Activated T-cell treated with anti-CD3 and anti-CD28 coated beads, Interleukin-2, amount 50 U/mL, for 4 hours (primary cell): ENCODE measurements around the gene ZNF606. TPM values are rescaled to one million over a fixed set of nuclear protein-coding genes. Genes with fewer than 3 reads are reported as not detected.
"Not testable (repeated sequence)": the region's sequence is repeated elsewhere in the genome, so short reads cannot be mapped to it uniquely, and the experiment has no call there.

Experiments
- ATAC-seq, 2 donors: fragments of 200-7000 bp; cut with Tn5 transposase; one replicate each; pipeline ENCODE4 v1.10.0; 2021
- DNase-seq: peaks from one replicate; pipeline ENCODE4 v3.0.0-alpha.2; 2020
- H3K27me3 Mint-ChIP-seq: one replicate; pipeline ENCODE4 v1.8.0; 2021; ENCODE audit warnings: low read depth, mixed read lengths
- H3K36me3 Mint-ChIP-seq: one replicate; pipeline ENCODE4 v1.8.0; 2022; ENCODE audit warnings: mixed read lengths; ENCODE audit not compliant: insufficient read depth
- H3K4me1 Mint-ChIP-seq: one replicate; pipeline ENCODE4 v1.8.0; 2021; ENCODE audit warnings: low read depth, mixed read lengths
- H3K4me3 Mint-ChIP-seq: one replicate; pipeline ENCODE4 v1.8.0; 2021; ENCODE audit warnings: mild to moderate bottlenecking, moderate library complexity, mixed read lengths
- H3K9me3 Mint-ChIP-seq: one replicate; pipeline ENCODE4 v1.8.0; 2021; ENCODE audit warnings: mixed read lengths
- total RNA-seq, 3 donors: library from RNA; stranded (reverse); gene quantifications; one replicate each; pipeline ENCODE4 v1.2.1, GENCODE V29; 2021

ZNF606 gene
- total RNA-seq, 3 donors from 2014 or later: 3.1 to 4.2 (median 4.0) TPM

DNA sequence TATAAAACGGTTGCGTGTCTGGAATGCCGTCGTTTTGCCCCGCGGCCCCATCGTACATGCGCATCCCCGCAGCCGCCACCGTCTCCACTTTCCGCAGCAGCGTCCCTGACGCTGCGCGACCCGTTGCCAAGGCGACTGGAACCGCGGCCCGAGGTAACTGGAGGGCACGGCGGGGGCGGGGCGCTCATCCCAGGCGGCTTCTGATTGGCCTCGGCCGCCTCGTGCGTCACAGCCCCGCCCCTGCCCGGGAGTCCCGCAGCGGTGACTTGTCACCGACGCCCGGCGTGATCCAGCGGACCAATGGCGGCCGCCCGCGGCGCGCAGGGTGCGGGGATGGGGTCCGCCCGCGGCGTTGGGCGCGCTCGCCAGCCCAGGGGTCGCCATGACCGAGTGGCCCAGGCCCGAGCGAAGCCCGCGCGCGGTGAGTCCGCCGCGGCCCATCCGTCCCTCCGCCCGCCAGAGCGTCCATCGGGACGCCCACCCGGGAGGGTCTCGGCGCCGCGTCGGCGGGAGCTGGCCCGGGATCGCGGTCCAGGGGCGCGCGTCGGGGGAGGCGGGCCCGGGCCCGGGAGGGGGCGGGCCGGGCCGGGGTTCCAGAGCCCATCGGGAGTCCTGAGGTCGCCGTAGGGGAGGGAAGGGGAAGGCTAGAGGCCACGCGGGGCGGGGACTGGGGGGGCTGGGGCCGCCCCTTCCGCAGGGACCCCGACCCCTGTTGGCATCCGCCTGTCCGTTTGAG lies 31.3 kb upstream of the ZNF606 start, which contains the start of gene ZSCAN1:
TSS of gene ZSCAN1 (plus strand) at position 285 of the 736 bp plus-strand sequence. CDS start 3,812 bp downstream, outside the sequence.
- Mint-ChIP-seq H3K27me3 (peaks cover 29% of the 10 kb centered on the region), H3K36me3 (peaks cover 9% of the 10 kb centered on the region), H3K4me3 (no peak within 1 kb of the TSS), H3K9me3 (peaks cover 27% of the 10 kb centered on the region), H3K4me1 (no peaks in the 10 kb centered on the region)
- ATAC-seq (peak; percentile 61 to 67), DNase-seq (no peak)

DNA sequence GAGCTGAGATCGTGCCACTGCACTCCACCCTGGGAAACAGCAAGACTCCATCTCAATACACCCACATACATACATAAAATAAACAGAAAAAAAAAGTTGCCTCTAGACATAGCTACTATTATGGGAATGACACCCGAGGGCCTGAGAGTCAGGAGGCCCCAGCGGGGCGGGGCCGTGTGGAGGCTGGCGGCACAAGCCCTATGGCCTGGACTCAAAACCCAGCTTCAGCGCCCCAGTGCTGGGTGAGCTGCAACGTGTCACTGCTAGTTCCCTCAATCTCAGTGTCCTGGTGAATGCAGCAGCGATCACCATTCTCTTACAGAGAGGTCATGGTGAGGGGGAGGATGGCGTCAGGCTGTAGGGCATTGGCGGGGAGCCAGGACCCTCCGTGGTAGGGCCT lies 22.0 kb upstream of the ZNF606 start:
- no peak for ATAC-seq
- Mint-ChIP-seq H3K9me3 (peaks cover 41% of the 10 kb centered on the region), H3K4me1 (no peaks in the 10 kb centered on the region), H3K4me3 (no peak overlapping the region), H3K36me3 (no peaks in the 10 kb centered on the region), H3K27me3 (no peaks in the 10 kb centered on the region)
- no peak for DNase-seq

DNA sequence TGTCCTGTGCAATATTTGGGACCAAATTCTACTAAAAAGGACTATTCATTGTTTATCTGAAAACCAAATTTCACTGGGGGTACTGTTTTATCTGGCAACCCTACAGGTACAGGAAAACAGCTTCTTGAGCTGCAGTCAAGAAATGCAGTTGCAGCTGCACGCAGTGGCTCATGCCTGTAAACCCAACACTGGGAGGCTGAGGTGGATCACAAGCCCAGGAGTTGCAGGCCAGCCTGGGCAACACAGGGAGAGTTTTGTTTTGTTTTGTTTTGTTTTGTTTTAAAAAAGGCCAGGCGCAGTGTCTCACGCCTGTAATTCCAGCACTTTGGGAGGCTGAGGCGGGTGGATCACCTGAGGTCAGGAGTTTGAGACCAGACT lies 19.7 kb upstream of the ZNF606 start:
- DNase-seq (no peak), ATAC-seq (no peak)
- H3K27me3 Mint-ChIP-seq: peaks cover under 1% of the 10 kb centered on the region
- peaks cover 31% of the 10 kb centered on the region for H3K9me3 Mint-ChIP-seq
- H3K36me3 Mint-ChIP-seq: no peaks in the 10 kb centered on the region
- no peaks in the 10 kb centered on the region for H3K4me1 Mint-ChIP-seq
- no peak overlapping the region for H3K4me3 Mint-ChIP-seq

DNA sequence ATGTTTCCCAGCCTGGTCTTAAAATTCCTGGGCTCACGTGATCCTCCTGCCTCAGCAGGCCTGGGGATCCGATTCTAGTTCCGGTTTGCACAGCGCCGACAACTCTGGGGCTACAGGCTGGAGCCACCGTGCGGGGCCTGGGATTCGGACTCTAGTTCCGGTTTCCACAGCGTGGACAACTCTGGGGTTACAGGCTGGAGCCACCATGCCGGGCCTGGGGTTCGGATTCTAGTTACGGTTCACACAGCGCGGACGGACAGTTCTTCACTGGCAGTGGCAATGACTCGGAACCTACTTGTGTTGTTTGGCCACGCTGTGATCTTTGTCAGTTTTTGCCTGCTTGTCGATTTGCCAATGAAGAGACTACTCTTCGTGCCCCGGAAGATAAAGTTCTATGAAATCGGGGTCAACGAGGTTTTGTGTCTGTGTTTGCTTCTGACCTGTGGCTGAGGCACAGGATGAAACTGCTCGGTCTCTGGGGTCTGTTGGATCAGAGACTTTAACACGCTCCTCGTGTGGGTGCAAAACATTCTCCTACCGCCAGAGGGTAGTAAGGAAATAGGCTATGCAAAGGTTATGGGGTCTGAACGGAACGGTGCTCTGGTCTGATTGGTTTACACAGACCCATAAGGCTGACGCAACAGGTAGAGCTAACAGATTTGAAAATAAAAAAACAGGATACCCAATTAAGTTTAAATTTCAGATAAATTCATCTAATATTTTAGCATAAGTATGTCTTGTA lies 19.1 kb upstream of the ZNF606 start:
- no peak overlapping the region for H3K4me3 Mint-ChIP-seq
- H3K4me1 Mint-ChIP-seq: no peaks in the 10 kb centered on the region
- peaks cover 3% of the 10 kb centered on the region for H3K27me3 Mint-ChIP-seq
- DNase-seq (no peak), ATAC-seq (peak; percentile 59 to 71)
- H3K36me3 Mint-ChIP-seq: no peaks in the 10 kb centered on the region
- H3K9me3 Mint-ChIP-seq: peaks cover 28% of the 10 kb centered on the region

DNA sequence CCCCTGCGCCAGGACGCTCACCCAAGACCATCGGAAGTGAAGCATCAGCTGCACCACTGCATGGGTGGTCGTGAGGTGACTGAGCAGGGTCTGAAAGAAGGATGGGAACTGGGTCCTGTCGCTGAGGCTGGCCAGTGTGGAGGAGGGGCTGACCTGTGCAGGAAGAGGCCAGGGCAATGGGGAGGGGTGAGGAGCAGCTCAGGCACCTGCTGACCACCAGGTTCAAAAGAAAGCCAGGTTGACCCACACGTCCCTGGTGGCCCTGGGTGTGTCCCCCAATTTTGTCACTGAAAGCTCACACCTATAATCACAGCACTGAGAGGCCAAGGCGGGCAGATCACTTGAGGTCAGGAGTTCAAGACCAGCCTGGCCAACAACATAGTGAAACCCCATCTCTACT lies 17.5 kb upstream of the ZNF606 start:
- Mint-ChIP-seq H3K36me3 (no peaks in the 10 kb centered on the region), H3K27me3 (peaks cover 5% of the 10 kb centered on the region), H3K4me1 (no peaks in the 10 kb centered on the region), H3K9me3 (peaks cover 26% of the 10 kb centered on the region), H3K4me3 (no peak overlapping the region)
- DNase-seq (no peak), ATAC-seq (no peak)

DNA sequence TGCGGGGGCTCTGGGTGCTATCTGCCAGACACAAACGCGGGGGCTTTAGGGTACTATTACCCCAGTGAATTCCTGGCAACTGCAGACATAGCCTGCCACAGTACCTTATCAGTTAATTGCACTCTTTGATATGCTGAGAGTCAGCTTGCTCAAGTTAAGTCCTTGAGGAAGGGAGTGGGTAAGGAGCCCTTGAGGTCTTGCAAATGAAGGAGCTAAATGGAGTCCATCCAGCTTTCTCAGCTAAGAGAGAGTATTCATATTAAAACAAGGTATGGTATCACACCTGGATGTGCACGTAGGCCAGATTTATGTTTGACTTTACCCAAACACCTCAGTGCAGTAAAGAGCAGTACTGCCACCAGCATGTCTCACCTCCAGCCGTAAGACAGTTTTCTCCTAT lies 11.5 kb upstream of the ZNF606 start:
- no peak for DNase-seq
- Mint-ChIP-seq H3K36me3 (no peaks in the 10 kb centered on the region), H3K4me3 (no peak overlapping the region), H3K4me1 (no peaks in the 10 kb centered on the region), H3K9me3 (peaks cover 29% of the 10 kb centered on the region), H3K27me3 (peaks cover 5% of the 10 kb centered on the region)
- ATAC-seq: no peak

DNA sequence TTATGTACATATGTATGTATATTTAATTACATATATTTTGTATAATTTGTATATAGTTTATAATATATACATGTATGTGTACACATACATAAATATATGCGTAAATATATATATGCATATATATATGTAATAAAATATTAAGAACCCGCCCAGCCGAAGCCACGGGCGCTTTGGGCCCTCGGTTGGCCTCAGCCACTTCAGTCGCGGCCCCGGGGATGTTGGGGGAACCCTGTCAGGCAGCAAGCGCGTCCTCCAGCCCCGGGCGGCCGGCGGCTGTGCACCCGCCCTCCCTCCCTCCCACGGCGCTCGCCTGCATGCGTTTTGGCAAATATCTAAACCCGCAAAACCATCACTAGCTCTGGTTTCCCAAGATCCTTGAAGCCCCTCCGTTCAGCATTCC lies 7.9 kb upstream of the ZNF606 start:
- H3K9me3 Mint-ChIP-seq: peaks cover 44% of the 10 kb centered on the region
- H3K27me3 Mint-ChIP-seq: no peaks in the 10 kb centered on the region
- H3K4me1 Mint-ChIP-seq: no peaks in the 10 kb centered on the region
- H3K4me3 Mint-ChIP-seq: peak overlapping the region; percentile 54
- peaks cover 19% of the 10 kb centered on the region for H3K36me3 Mint-ChIP-seq
- ATAC-seq (no peak), DNase-seq (no peak)

DNA sequence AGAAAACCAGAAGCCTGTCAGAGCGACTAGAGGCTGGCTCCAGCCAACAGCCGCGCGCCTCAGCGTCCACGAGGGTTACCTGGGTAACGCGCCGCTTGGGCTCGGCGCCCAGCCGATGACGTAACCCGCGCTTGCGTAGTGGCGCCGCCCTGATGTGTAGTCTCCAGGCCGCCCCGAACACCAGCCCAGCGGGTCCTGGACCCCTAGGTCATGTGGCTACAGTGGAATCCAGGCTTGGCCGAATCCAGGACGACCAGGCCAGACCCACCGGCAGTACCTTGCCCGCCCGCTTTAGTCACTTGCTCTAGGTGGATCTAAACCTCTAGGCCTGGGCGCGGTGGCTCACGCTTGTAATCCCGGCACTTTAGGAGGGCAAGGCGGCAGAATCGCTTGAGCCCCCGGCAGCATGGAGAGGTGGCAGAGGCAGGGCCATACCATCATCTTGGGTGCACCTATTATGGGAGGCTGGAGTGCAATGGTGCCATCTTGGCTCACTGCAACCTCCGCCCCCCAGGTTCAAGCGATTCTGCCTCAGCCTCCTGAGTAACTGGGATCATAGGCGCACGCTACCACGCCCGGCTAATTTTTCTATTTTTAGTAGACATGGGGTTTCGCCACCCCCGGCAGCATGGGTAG lies 7.2 kb upstream of the ZNF606 start:
- DNase-seq (peak; percentile 34), ATAC-seq (peak; percentile 82 to 86)
- Mint-ChIP-seq H3K27me3 (no peaks in the 10 kb centered on the region), H3K36me3 (peaks cover 26% of the 10 kb centered on the region), H3K4me3 (peak overlapping the region; percentile 42), H3K4me1 (peaks cover 1% of the 10 kb centered on the region), H3K9me3 (peaks cover 47% of the 10 kb centered on the region)

DNA sequence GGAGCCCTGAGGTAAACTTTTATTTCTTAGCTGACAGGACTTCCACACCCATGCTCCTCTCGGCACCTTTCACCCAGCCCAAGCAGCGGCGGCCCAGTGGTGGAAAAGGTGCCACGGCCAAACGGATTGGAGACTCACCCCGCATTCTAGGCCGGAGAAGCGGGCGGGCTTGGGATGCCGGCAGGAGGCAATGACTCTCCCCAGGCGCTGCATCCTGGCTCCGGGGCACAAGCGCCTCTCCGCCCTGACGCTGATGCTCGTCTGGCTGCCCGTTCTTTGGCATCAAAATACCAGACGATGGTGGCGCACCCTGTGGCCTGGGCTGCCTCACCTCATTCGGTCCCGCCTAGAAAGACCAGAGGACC lies 6.7 kb upstream of the ZNF606 start:
- Mint-ChIP-seq H3K4me1 (peaks cover 6% of the 10 kb centered on the region), H3K27me3 (no peaks in the 10 kb centered on the region), H3K9me3 (peaks cover 51% of the 10 kb centered on the region), H3K36me3 (peaks cover 31% of the 10 kb centered on the region), H3K4me3 (no peak overlapping the region)
- no peak for DNase-seq
- no peak for ATAC-seq

DNA sequence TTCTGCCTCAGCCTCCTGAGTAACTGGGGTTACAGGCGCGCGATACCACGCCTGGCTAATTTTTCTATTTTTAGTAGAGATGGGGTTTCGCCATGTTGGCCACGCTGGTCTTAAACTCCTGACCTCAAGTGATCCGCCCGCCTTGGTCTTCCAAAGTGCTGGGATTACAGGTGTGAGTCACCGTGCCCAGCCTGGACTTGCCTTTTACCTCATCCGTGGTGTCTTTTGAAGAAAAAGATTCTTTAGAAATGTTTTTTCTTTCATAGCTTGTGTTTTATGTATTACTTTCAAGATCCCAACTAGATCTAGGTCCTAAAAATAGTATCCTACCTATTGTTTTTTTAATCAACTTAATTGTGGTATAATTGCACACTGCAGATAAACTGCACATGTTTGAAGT lies 6.3 kb upstream of the ZNF606 start:
- ATAC-seq, DNase-seq, H3K4me3 Mint-ChIP-seq, H3K27me3 Mint-ChIP-seq: not testable (repeated sequence)
- Mint-ChIP-seq H3K9me3 (peaks cover 55% of the 10 kb centered on the region), H3K36me3 (peaks cover 35% of the 10 kb centered on the region), H3K4me1 (peaks cover 10% of the 10 kb centered on the region)

DNA sequence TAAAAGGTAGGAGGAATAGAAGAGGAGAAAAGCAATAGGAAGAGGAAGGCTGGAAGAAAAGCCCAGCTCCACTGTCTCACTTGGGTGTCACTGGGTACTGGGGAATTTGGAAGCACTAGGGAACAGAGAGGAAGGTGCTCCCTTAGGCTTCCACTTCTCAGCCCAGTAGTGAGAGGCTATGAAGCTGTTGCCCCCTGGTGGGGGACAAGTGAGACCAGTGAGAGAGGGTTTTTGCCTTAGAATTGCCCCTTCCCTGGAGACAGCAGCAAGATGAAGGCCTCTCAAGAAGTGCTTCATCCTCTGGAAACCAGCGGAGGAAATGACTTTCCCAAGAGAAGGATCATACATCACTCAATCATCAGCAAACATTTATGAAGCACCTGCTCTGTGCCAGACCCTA lies 4.7 kb upstream of the ZNF606 start:
- H3K4me3 Mint-ChIP-seq: no peak overlapping the region
- H3K27me3 Mint-ChIP-seq: no peaks in the 10 kb centered on the region
- H3K36me3 Mint-ChIP-seq: peaks cover 43% of the 10 kb centered on the region
- ATAC-seq (no peak), DNase-seq (no peak)
- peaks cover 18% of the 10 kb centered on the region for H3K4me1 Mint-ChIP-seq
- peaks cover 50% of the 10 kb centered on the region for H3K9me3 Mint-ChIP-seq

DNA sequence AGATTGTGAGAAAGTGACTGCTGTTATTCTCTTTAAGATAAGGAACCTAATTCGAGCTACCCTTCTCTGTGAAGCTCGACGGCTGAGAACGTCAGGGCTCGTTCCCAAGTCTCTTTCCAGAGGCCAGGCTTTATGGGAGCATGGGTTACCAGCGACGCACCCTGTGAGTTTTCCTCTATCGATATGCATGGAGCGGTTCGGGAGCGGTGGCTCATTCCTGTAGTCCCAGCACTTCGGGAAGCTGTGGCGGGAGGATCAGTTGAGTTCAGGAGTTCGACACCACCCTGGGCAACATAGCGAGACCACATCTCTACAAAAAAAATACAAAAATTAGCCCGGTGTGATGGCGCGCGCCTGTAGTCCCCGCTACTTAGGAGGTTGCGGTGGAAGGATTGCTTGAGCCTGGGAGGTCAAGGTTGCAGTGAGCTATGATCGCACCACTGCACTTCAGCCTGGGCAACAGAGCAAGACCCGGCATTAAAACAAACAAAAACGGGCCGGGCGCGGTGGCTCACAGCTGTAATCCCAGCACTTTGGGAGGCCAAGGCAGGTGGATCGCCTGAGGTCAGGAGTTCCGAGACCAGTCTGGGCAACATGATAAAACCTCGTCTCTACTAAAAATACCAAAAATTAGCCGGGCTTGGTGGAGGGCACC lies 681 bp upstream of the ZNF606 start:
- DNase-seq (no peak), ATAC-seq (no peak)
- Mint-ChIP-seq H3K36me3 (peaks cover 72% of the 10 kb centered on the region), H3K9me3 (peaks cover 41% of the 10 kb centered on the region), H3K27me3 (no peaks in the 10 kb centered on the region), H3K4me1 (peaks cover 34% of the 10 kb centered on the region), H3K4me3 (peak overlapping the region; percentile 82)

DNA sequence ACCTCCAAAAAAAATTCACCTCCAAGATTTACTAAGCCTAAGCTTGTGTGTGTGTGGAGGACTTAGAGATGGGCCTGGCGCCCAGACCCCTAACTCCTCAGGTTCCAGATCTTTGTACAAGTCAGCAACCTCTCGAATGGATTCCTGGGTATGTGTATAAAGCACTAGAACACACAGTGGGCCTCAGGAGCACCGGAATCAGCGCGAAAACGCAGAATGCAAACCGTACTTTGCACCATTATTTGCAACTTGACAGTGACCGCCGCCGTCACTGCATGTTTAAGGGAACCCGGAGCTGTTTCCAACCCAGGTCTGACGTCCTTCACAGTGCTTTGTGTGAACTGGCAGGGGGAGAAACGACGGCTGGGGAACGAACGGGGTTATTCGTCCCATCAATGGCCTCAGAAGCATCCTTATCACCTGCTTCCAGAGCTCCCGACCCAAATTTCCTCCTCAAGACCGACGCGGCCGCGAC lies 688 bp downstream of the ZNF606 start:
- peak overlapping the region; percentile 82 for H3K4me3 Mint-ChIP-seq
- ATAC-seq (peak; percentile 14 to 26), DNase-seq (no peak)
- peaks cover 34% of the 10 kb centered on the region for H3K4me1 Mint-ChIP-seq
- H3K27me3 Mint-ChIP-seq: no peaks in the 10 kb centered on the region
- peaks cover 78% of the 10 kb centered on the region for H3K36me3 Mint-ChIP-seq
- peaks cover 37% of the 10 kb centered on the region for H3K9me3 Mint-ChIP-seq

DNA sequence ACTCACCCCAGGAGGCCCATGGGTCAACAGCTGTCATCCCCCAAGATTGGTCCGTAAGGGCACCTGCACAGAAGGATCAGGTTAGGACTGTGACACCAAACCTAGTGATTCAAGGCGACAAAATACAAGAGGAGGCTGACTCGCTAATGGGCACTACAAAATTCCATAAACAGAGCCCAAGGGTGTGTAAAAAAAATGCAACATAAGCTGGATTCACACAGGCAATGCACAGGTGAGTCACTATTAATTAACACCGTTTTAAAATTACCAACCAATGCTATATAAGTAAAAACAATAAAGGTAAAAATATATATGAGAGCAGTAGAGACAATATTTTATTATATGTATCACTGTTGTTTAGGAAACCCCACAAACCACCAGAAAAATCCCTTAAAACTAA lies 1.9 kb downstream of the ZNF606 start:
- Mint-ChIP-seq H3K4me3 (peak overlapping the region; percentile 82), H3K27me3 (no peaks in the 10 kb centered on the region), H3K36me3 (peaks cover 80% of the 10 kb centered on the region), H3K9me3 (peaks cover 37% of the 10 kb centered on the region), H3K4me1 (peaks cover 34% of the 10 kb centered on the region)
- ATAC-seq (no peak), DNase-seq (no peak)
